PC-3 (cell line): ENCODE measurements around the gene MADCAM1. TPM values are rescaled to one million over a fixed set of nuclear protein-coding genes. Genes with fewer than 3 reads are reported as not detected.

Experiments used
- ATAC-seq: fragments of 200-7000 bp; cut with Tn5 transposase; 2 replicates; pipeline ENCODE4 v1.9.1; 2020; ENCODE audit warnings: mild to moderate bottlenecking, moderate library complexity
- BruUV-seq: library from RNA; stranded (reverse); fragments of 400-500 nt; replicated peaks from 2 replicates; lab custom pipeline; 2021; lab: Mats Ljungman, UMichigan
- CTCF ChIA-PET: fragments of 300-600 bp; sonication (Branson Sonifier 250); formaldehyde crosslinking; loops from one replicate; lab custom pipeline; 2022; ENCODE audit warnings: antibody characterized with exemption; lab: Charles Lee
- POLR2A ChIA-PET: fragments of 300-600 bp; sonication (Branson Sonifier 250); formaldehyde crosslinking; loops from one replicate; lab custom pipeline; 2022; ENCODE audit warnings: antibody characterized with exemption; ENCODE audit not compliant: unreplicated experiment; lab: Charles Lee
- DNase-seq: peaks from one replicate; pipeline ENCODE4 v3.0.0-alpha.2; 2015
- H2AFZ ChIP-seq: fragments of 300-600 bp; sonication (generic); 2 replicates; pipeline ENCODE4 v1.6.0; 2016; ENCODE audit warnings: antibody characterized with exemption, low read length
- H3F3A ChIP-seq: fragments of 300-600 bp; sonication (generic); one replicate; pipeline ENCODE4 v1.6.0; 2017; ENCODE audit warnings: antibody characterized with exemption, low read length, control low read depth, mild to moderate bottlenecking; ENCODE audit not compliant: unreplicated experiment
- H3K27ac ChIP-seq: fragments of 300-600 bp; sonication (generic); 2 replicates; pipeline ENCODE4 v1.5.1; 2016; ENCODE audit warnings: mild to moderate bottlenecking, low read length
- H3K27me3 ChIP-seq: fragments of 300-600 bp; sonication (generic); 2 replicates; pipeline ENCODE4 v1.6.1; 2016; ENCODE audit warnings: low read length, mixed read lengths
- H3K36me3 ChIP-seq: fragments of 300-600 bp; sonication (generic); 2 replicates; pipeline ENCODE4 v1.6.1; 2016; ENCODE audit warnings: low read depth, mixed run types, low read length, mixed read lengths
- H3K4me1 ChIP-seq: fragments of 300-600 bp; sonication (generic); 2 replicates; pipeline ENCODE4 v1.5.1; 2016; ENCODE audit warnings: low read length; ENCODE audit not compliant: insufficient read depth
- H3K4me2 ChIP-seq: fragments of 300-600 bp; sonication (generic); 2 replicates; pipeline ENCODE4 v1.6.0; 2016; ENCODE audit warnings: low read length
- H3K4me3 ChIP-seq: fragments of 300-600 bp; sonication (generic); 2 replicates; pipeline ENCODE4 v1.5.1; 2016; ENCODE audit warnings: mild to moderate bottlenecking, low read length, mixed read lengths
- H3K79me2 ChIP-seq: fragments of 300-600 bp; sonication (generic); 2 replicates; pipeline ENCODE4 v1.6.1; 2017; ENCODE audit warnings: low read length, mixed read lengths
- H3K9ac ChIP-seq: fragments of 300-600 bp; sonication (generic); 2 replicates; pipeline ENCODE4 v1.6.0; 2016; ENCODE audit warnings: mild to moderate bottlenecking, low read length
- H3K9me2 ChIP-seq: fragments of 300-600 bp; sonication (generic); replicated peaks from 2 replicates; pipeline ENCODE4 v1.6.1; 2016; ENCODE audit warnings: mixed run types, low read length, mixed read lengths
- H3K9me3 ChIP-seq: fragments of 300-600 bp; sonication (generic); 2 replicates; pipeline ENCODE4 v1.6.1; 2016; ENCODE audit warnings: low read length, mixed read lengths
- H4K20me1 ChIP-seq: fragments of 300-600 bp; sonication (generic); 2 replicates; pipeline ENCODE4 v1.6.1; 2016; ENCODE audit warnings: low read length, mixed read lengths
- EZH2 ChIP-seq: fragments of 300-600 bp; sonication (generic); IDR thresholded peaks from one replicate; pipeline ENCODE4 v1.6.1; 2017; ENCODE audit warnings: antibody characterized with exemption, mild to moderate bottlenecking, low read length; ENCODE audit not compliant: unreplicated experiment
- EZH2phosphoT487 ChIP-seq: fragments of 300-600 bp; sonication (generic); IDR thresholded peaks from 2 replicates; pipeline ENCODE4 v1.6.1; 2018; ENCODE audit warnings: mild to moderate bottlenecking, antibody characterized with exemption, low read length, borderline replicate concordance
- intact Hi-C: fragments of 100-400 bp; cut with micrococcal nuclease; formaldehyde crosslinking; loops from 2 replicates; pipeline ENCODE4 v1.9.0; 2023
- total RNA-seq: library from RNA; depleted of rRNA; stranded (reverse); fragments of >200 nt; gene quantifications from 2 replicates; pipeline ENCODE4 v1.2.3, GENCODE V29; 2014
- TF ChIP-seq, protein P1 (sequence below): fragments of 300-600 bp; sonication (generic); conservative IDR thresholded peaks from 2 replicates; pipeline ENCODE4 v1.5.1; 2017; ENCODE audit warnings: antibody characterized with exemption, low read depth, mild to moderate bottlenecking, low read length

MADCAM1 gene
- total RNA-seq, 1 experiment from 2014 or later: 0.11 TPM

GRCh38 chr19:492091-492531, 4.2 kb upstream of the MADCAM1 start:
- H3K4me2 ChIP-seq: no peak overlapping the region
- H3K36me3 ChIP-seq: no peaks in the 10 kb centered on the region
- H3K9me3 ChIP-seq: no peaks in the 10 kb centered on the region
- no peaks in the 10 kb centered on the region for H3K9me2 ChIP-seq
- H4K20me1 ChIP-seq: no peaks in the 10 kb centered on the region
- CTCF ChIA-PET: no interaction called here
- H3F3A ChIP-seq: no peaks in the 10 kb centered on the region
- DNase-seq (peak; percentile 11), ATAC-seq (no peak)
- TF ChIP-seq EZH2: no peak
- TF ChIP-seq EZH2phosphoT487: no peak
- TF ChIP-seq, protein P1, sequence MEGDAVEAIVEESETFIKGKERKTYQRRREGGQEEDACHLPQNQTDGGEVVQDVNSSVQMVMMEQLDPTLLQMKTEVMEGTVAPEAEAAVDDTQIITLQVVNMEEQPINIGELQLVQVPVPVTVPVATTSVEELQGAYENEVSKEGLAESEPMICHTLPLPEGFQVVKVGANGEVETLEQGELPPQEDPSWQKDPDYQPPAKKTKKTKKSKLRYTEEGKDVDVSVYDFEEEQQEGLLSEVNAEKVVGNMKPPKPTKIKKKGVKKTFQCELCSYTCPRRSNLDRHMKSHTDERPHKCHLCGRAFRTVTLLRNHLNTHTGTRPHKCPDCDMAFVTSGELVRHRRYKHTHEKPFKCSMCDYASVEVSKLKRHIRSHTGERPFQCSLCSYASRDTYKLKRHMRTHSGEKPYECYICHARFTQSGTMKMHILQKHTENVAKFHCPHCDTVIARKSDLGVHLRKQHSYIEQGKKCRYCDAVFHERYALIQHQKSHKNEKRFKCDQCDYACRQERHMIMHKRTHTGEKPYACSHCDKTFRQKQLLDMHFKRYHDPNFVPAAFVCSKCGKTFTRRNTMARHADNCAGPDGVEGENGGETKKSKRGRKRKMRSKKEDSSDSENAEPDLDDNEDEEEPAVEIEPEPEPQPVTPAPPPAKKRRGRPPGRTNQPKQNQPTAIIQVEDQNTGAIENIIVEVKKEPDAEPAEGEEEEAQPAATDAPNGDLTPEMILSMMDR: no peak
- no peak overlapping the region for H2AFZ ChIP-seq
- POLR2A ChIA-PET: no interaction called here
- intact Hi-C loops: no loop called here
- no peaks in the 10 kb centered on the region for H3K79me2 ChIP-seq
- H3K4me3 ChIP-seq: no peak overlapping the region
- no peak overlapping the region for H3K27ac ChIP-seq
- no peak overlapping the region for H3K9ac ChIP-seq
- no TSS peak for BruUV-seq
- H3K27me3 ChIP-seq: no peaks in the 10 kb centered on the region
- no peaks in the 10 kb centered on the region for H3K4me1 ChIP-seq

DNA sequence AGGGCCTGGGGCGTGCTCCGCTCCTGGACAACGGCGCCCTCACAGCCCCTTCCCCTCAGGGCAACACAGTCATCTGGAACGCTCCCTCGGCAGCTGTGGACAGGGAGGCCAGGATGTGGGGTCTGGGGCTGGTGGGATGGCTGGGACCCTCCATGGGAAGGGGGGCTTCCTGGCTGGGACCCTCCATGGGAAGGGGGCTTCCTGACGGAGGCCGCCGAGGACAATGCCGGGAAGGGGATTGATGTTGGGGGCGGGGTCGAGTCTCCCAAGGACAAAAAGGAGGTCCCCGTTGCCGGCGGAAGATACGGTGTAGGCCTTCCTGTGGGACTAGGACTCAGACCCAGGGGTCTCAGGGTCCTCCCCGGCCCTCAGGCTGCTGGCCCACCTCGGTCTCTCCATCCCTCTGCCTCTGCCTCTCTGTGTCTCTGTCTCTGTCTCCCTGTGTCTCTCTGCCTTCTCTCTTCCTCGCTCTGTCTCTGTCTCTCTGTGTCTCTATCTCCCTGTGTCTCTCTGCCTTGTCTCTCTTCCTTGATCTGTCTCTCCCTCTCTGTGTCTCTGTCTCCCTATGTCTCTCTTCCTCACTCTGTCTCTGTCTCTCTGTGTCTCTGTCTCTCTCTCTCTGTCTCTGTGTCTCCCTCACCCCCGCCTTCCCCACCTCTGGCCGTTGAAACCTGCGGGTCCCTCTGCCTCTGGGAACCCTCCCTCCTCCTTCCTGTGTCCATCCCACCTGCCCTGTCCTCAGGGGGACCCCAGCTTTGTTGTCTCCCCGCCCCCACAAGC, 2.7 kb upstream of the MADCAM1 start:
- intact Hi-C loops: no loop called here

More for the DNA sequence above, 2.7 kb upstream of the MADCAM1 start:
- no peaks in the 10 kb centered on the region for H3F3A ChIP-seq
- no peaks in the 10 kb centered on the region for H4K20me1 ChIP-seq
- no TSS peak for BruUV-seq
- POLR2A ChIA-PET: no interaction called here
- no peaks in the 10 kb centered on the region for H3K4me1 ChIP-seq
- TF ChIP-seq EZH2 (no peak), EZH2phosphoT487 (no peak)
- TF ChIP-seq, protein P1: no peak
- ATAC-seq (no peak), DNase-seq (no peak)
- no peaks in the 10 kb centered on the region for H3K9me3 ChIP-seq
- H3K79me2 ChIP-seq: no peaks in the 10 kb centered on the region
- H2AFZ ChIP-seq: no peak overlapping the region
- no peak overlapping the region for H3K9ac ChIP-seq
- no peaks in the 10 kb centered on the region for H3K36me3 ChIP-seq
- H3K4me3 ChIP-seq: no peak overlapping the region
- H3K27ac ChIP-seq: no peak overlapping the region
- no peak overlapping the region for H3K4me2 ChIP-seq
- H3K27me3 ChIP-seq: no peaks in the 10 kb centered on the region
- CTCF ChIA-PET: no interaction called here
- no peaks in the 10 kb centered on the region for H3K9me2 ChIP-seq
